ENCODE measurements around the gene MAGI3. TPM values are rescaled to one million over a fixed set of nuclear protein-coding genes. Genes with fewer than 3 reads are reported as not detected.

Gene MAGI3
- total and polyA plus RNA-seq, 2 of the 13 experiments (the other 11 are each of a cell fraction or from before 2014, with no cell fraction given): 4.0 to 11.8 TPM

GRCh38 chr1:113508364-113509164, 118.2 kb downstream of the MAGI3 start (continued):
- TF ChIP-seq HNF1B (CRISPR knock-in tag; IDR thresholded peaks at IDR 0.05) (no peak), ARID5B (CRISPR knock-in tag; IDR thresholded peaks at IDR 0.05) (peak; percentile 95), SP5 (CRISPR knock-in tag; IDR thresholded peaks at IDR 0.05; ENCODE audit: borderline replicate concordance, low read depth) (no peak), NFE2 (CRISPR knock-in tag; IDR thresholded peaks at IDR 0.05) (no peak), RBAK (CRISPR knock-in tag; IDR thresholded peaks at IDR 0.05) (no peak), ZNF253 (CRISPR knock-in tag; IDR thresholded peaks at IDR 0.05; ENCODE audit: borderline replicate concordance) (no peak), ZBTB7B (CRISPR knock-in tag; IDR thresholded peaks at IDR 0.05) (0 out of 2 replicates have a peak, but pooled peaks have one; percentile 48), KLF16 (CRISPR knock-in tag; IDR thresholded peaks at IDR 0.05) (0 out of 4 replicates have a peak, but pooled peaks of 1 of the 2 experiments have one; percentile 52), ZNF652 (CRISPR knock-in tag; IDR thresholded peaks at IDR 0.05; ENCODE audit: borderline replicate concordance, low read depth) (no peak), ZNF816 (CRISPR knock-in tag; IDR thresholded peaks at IDR 0.05; ENCODE audit: borderline replicate concordance) (no peak), KMT2A (CRISPR knock-in tag; IDR thresholded peaks at IDR 0.05) (peak; percentile 41; the same call in 1 of the 2 replicates)
- TF ChIP-seq, protein P1, sequence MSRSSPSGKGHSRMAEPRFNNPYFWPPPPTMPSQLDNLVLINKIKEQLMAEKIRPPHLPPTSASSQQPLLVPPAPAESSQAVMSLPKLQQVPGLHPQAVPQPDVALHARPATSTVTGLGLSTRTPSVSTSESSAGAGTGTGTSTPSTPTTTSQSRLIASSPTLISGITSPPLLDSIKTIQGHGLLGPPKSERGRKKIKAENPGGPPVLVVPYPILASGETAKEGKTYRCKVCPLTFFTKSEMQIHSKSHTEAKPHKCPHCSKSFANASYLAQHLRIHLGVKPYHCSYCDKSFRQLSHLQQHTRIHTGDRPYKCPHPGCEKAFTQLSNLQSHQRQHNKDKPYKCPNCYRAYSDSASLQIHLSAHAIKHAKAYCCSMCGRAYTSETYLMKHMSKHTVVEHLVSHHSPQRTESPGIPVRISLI (CRISPR knock-in tag; IDR thresholded peaks at IDR 0.05; ENCODE audit: borderline replicate concordance): peak; percentile 94
- TF ChIP-seq, protein P2, sequence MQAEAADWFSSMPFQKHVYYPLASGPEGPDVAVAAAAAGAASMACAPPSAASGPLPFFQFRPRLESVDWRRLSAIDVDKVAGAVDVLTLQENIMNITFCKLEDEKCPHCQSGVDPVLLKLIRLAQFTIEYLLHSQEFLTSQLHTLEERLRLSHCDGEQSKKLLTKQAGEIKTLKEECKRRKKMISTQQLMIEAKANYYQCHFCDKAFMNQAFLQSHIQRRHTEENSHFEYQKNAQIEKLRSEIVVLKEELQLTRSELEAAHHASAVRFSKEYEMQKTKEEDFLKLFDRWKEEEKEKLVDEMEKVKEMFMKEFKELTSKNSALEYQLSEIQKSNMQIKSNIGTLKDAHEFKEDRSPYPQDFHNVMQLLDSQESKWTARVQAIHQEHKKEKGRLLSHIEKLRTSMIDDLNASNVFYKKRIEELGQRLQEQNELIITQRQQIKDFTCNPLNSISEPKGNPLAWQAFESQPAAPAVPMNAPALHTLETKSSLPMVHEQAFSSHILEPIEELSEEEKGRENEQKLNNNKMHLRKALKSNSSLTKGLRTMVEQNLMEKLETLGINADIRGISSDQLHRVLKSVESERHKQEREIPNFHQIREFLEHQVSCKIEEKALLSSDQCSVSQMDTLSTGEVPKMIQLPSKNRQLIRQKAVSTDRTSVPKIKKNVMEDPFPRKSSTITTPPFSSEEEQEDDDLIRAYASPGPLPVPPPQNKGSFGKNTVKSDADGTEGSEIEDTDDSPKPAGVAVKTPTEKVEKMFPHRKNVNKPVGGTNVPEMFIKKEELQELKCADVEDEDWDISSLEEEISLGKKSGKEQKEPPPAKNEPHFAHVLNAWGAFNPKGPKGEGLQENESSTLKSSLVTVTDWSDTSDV (CRISPR knock-in tag; IDR thresholded peaks at IDR 0.05): no peak
- TF ChIP-seq, protein P3, sequence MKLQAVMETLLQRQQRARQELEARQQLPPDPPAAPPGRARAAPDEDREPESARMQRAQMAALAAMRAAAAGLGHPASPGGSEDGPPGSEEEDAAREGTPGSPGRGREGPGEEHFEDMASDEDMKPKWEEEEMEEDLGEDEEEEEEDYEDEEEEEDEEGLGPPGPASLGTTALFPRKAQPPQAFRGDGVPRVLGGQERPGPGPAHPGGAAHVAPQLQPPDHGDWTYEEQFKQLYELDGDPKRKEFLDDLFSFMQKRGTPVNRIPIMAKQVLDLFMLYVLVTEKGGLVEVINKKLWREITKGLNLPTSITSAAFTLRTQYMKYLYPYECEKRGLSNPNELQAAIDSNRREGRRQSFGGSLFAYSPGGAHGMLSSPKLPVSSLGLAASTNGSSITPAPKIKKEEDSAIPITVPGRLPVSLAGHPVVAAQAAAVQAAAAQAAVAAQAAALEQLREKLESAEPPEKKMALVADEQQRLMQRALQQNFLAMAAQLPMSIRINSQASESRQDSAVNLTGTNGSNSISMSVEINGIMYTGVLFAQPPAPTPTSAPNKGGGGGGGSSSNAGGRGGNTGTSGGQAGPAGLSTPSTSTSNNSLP (IDR thresholded peaks at IDR 0.05; ENCODE audit: low read depth, low read length): peak; percentile 67; the same call in 1 of the 2 replicates
- TF ChIP-seq, protein P4, sequence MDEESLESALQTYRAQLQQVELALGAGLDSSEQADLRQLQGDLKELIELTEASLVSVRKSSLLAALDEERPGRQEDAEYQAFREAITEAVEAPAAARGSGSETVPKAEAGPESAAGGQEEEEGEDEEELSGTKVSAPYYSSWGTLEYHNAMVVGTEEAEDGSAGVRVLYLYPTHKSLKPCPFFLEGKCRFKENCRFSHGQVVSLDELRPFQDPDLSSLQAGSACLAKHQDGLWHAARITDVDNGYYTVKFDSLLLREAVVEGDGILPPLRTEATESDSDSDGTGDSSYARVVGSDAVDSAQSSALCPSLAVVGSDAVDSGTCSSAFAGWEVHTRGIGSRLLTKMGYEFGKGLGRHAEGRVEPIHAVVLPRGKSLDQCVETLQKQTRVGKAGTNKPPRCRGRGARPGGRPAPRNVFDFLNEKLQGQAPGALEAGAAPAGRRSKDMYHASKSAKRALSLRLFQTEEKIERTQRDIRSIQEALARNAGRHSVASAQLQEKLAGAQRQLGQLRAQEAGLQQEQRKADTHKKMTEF (CRISPR knock-in tag; IDR thresholded peaks at IDR 0.05): peak; percentile 84
